ENCODE data around the gene SHFL. TPM values are rescaled to one million over a fixed set of nuclear protein-coding genes. Genes with fewer than 3 reads are reported as not detected.

Gene SHFL
- total and polyA plus RNA-seq, 2 of the 4 experiments (the other 2 are of a cell fraction): 9.0 to 32.1 TPM

GRCh38 chr19:10044390-10044789 lies 41.7 kb upstream of the SHFL start:
- WGBS, 2 experiments (ENCODE audit: extremely low coverage in 2 of 2, insufficient read length in 1 of 2): no CpG with 5 or more reads among the region's 1 CpG
- H3K9me3 ChIP-seq (ENCODE audit: control insufficient read depth, insufficient read depth, low read length): peaks cover 53% of the 10 kb centered on the region
- H3K9ac ChIP-seq (ENCODE audit: low read depth, low read length): no peak overlapping the region
- no peak overlapping the region for H2BK15ac ChIP-seq (ENCODE audit: low read depth, low read length)
- H2AK9ac ChIP-seq (replicated peaks; ENCODE audit: low read depth, low read length, poor library complexity): no peak overlapping the region
- H4K91ac ChIP-seq (ENCODE audit: insufficient read depth, low read depth, low read length): no peak overlapping the region
- no peak for DNase-seq
- TF ChIP-seq FOS (IDR thresholded peaks at IDR 0.05; ENCODE audit: low read depth, low read length) (no peak), ELK1 (IDR thresholded peaks at IDR 0.05; ENCODE audit: borderline replicate concordance, low read depth, low read length) (no peak), CEBPB (IDR thresholded peaks at IDR 0.05; ENCODE audit: low read depth, low read length) (no peak), BHLHE40 (IDR thresholded peaks at IDR 0.05; ENCODE audit: low read depth, low read length) (no peak), SMC3 (IDR thresholded peaks at IDR 0.05; ENCODE audit: low read depth, low read length) (no peak), CHD1 (IDR thresholded peaks at IDR 0.05; ENCODE audit: low read depth, low read length) (no peak), NFE2L2 (IDR thresholded peaks at IDR 0.05; ENCODE audit: low read depth, low read length) (no peak), USF2 (IDR thresholded peaks at IDR 0.05; ENCODE audit: low read depth, low read length) (no peak)
- H3K4ac ChIP-seq (ENCODE audit: low read depth, low read length): no peak overlapping the region
- H3K9me1 ChIP-seq (ENCODE audit: insufficient read depth, low read length): no peaks in the 10 kb centered on the region
- H3K14ac ChIP-seq (replicated peaks; ENCODE audit: low read depth, low read length): no peak overlapping the region
- H2BK5ac ChIP-seq (ENCODE audit: low read depth, low read length, poor library complexity, severe bottlenecking): no peak overlapping the region
- H3K23ac ChIP-seq (ENCODE audit: low read depth, low read length): no peak overlapping the region
- no peak overlapping the region for H3K4me2 ChIP-seq (ENCODE audit: low read depth, low read length)
- H3K4me3 ChIP-seq (ENCODE audit: insufficient read depth, low read depth, low read length): no peak overlapping the region
- intact Hi-C loops (cut with micrococcal nuclease): no loop called here
- CTCF ChIA-PET: no interaction called here
- H3K56ac ChIP-seq (ENCODE audit: extremely low read depth, insufficient read depth, low read length): no peak overlapping the region
- no peak for ATAC-seq (ENCODE audit: low read depth)
- no peak overlapping the region for H4K8ac ChIP-seq (ENCODE audit: low read depth in 2 of 2, low read length in 2 of 2)
- in situ Hi-C loops (cut with MboI; ENCODE audit: low sequenced_read_pairs): no loop called here
- no peaks in the 10 kb centered on the region for H3K4me1 ChIP-seq (ENCODE audit: control insufficient read depth, insufficient read depth, low read length)
- no TSS peak for BruUV-seq (replicated peaks)
- no peak overlapping the region for H2AFZ ChIP-seq (replicated peaks; ENCODE audit: low read length, poor library complexity)
- peaks cover 3% of the 10 kb centered on the region for H3K27me3 ChIP-seq (ENCODE audit: control insufficient read depth, insufficient read depth, low read length)
- H2AK5ac ChIP-seq (ENCODE audit: low read depth, low read length): no peak overlapping the region
- H2BK120ac ChIP-seq (ENCODE audit: low read depth, low read length): no peak overlapping the region
- H3K36me3 ChIP-seq (ENCODE audit: control insufficient read depth, insufficient read depth, low read length): no peaks in the 10 kb centered on the region
- no peak overlapping the region for H4K5ac ChIP-seq (ENCODE audit: low read depth, low read length)
- no peak overlapping the region for H3K27ac ChIP-seq (ENCODE audit: insufficient read depth, low read length)
- H3K79me1 ChIP-seq (ENCODE audit: low read depth in 1 of 2, low read length in 2 of 2): no peaks in the 10 kb centered on the region
- POLR2A ChIA-PET (ENCODE audit: unreplicated experiment): no interaction called here
- no peak overlapping the region for H2BK20ac ChIP-seq (ENCODE audit: low read depth, low read length)
- dilution Hi-C loops (cut with HindIII; ENCODE audit: low sequenced_read_pairs, unreplicated experiment): no loop called here
- H3K18ac ChIP-seq (ENCODE audit: low read depth, low read length): no peak overlapping the region
- H4K20me1 ChIP-seq (ENCODE audit: insufficient read depth, low read length): no peaks in the 10 kb centered on the region

Measured in IMR-90 (cell line).